HG03378 (cell line): Measurements from ENCODE around the gene JAG1.
"Not testable (repeated sequence)": the region's sequence is repeated elsewhere in the genome, so short reads cannot be mapped to it uniquely, and the experiment has no call there.

Experiments used
- ATAC-seq: cut with Tn5 transposase; IDR thresholded peaks from one replicate; pipeline ENCODE4 v1.9.1; 2021; ENCODE audit warnings: mild to moderate bottlenecking, moderate library complexity; ENCODE audit not compliant: unreplicated experiment

JAG1 gene

GRCh38 chr20:10616212-10616611 is 57.6 kb downstream of the JAG1 start:
- ATAC-seq = no peak

DNA sequence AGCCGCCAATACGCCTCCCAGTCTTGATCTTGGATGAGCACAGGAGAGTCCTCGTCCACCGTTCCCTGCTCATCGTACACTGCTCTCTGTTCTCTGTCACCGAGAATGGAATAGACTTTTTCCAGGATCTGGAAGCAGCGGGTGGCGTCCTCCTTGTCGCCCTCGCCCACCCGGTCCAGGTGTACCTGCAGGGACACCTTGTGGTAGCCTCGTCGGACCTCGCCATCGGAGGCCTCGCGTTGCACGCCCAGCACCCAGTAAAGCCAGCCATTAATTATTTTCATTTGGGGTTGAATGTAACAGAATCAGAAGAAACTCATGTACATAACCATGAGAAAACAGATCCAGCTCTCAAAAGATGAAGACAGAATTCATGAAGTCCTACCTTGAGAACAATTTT is 59.9 kb downstream of the JAG1 start:
- ATAC-seq = no peak

GRCh38 chr20:10613426-10613825 is 60.4 kb downstream of the JAG1 start:
- not testable (repeated sequence) for ATAC-seq

DNA sequence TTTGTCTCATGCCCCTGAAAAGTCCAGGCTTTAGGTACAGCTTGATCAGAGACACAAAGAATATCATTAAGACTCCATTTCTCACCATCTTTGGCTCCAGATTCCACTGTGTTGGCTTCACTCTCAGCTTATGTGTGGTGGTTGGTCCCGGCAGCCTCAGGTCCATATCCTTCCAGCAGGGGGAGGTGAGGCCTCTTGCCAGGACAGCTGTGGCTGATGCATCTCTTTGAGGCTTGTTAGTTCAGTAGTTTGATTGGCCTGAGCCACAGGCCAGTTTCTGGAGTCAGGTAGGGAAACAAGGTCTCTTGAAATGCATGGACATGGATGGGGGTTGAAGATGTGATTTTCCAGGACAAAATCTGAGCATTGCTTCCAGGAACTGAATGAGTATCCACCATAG is 62.4 kb downstream of the JAG1 start:
- peak; percentile 70 for ATAC-seq

- ATAC-seq = no peak
Measured at GRCh38 chr20:10610251-10610650, 63.5 kb downstream of the JAG1 start.

GRCh38 chr20:10609770-10610169 is 64.0 kb downstream of the JAG1 start:
- no peak for ATAC-seq

DNA sequence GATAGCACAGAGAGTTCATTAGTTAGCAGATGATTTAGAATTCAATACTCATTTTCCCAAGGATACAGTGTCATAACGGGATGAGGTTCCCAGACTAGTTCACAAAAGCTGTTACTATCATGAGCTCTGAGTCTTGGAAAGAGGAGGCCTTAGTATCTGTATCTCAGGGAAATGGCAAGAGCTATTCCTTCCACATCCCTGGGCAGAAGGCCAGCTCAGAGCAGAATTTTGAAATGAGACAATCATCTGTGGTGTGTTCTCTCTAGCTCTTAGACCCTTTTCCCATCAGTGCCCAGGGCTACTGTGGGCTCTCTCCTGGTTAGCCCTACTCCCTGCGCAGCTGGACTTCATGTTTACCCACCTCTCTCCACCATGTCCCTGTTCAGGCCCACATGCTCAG is 64.5 kb downstream of the JAG1 start:
- ATAC-seq = no peak

DNA sequence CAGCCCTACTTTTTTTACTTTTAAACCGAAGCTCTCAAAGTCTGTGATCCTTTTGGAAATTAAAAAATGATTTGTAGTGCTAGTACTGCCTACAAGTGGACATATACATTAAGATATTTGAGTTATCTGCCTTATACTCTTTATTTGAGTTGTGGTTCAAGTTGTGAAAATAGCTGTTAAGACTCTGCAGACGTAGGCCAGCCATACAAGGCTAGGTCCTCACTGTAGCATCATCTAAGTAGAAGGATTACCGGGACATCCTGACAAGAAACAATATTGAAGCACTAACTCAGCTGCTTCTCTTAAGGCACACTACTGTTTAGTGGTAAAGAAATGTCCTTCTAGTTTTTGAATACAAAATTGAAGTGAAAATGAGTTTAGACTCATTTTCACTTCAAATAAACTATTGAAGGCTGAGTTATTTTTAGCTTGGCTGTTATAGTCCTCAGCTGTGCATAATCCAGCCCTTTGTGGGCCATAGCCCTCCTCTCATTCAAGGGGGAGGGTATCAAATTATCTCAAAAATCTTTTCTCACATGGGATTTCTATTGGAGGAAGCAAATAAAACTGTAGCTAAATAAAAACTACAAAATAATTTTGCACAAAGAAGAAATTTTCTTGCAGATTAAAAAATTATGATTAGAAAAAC is 68.1 kb downstream of the JAG1 start:
- ATAC-seq = no peak

- ATAC-seq = no peak
Measured at GRCh38 chr20:10604865-10605440, 68.8 kb downstream of the JAG1 start.

DNA sequence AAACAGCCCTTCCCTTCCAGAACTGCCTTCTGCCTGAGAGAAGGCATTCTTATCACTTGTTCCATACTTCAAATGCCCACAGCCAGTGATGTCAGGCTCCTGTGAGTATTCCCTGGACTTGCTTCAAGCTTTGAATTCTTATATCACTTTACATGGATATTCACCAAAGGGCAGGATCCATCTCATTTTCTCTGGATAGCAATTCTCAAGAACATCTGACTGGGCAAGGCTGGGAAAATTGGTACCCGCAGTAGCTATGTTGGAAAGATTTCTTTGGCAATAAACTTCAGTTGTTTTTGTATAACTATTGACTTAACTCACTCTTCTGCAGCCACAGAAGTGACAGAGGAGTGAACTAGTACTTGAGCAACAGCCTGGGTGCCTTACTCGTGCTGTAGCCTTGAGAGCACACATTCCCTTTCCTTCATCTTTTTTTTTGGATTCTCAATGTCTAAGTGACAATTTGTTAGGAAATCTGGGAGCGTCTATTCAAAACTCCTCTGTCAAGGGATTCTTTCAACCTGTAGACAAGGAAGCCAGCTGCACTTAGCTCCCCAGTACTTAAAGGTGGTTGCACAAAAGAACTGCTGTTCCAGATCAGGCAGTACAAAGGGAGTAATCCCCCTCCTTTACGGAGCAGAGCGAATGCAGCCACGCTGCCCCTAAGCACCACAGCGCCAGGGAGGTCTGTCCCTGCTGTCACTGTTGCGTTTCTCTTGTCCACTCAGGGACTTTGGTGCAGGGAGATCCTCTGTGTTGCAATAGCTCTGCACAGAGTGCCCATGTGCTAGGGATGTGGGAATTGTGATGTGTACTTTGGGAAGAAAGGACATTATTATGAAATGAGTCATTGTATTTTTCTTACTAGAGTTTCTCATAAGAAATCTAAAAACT is 69.6 kb downstream of the JAG1 start:
- no peak for ATAC-seq

- ATAC-seq = no peak
Measured at GRCh38 chr20:10603378-10603777, 70.4 kb downstream of the JAG1 start.

GRCh38 chr20:10602221-10602871 is 71.5 kb downstream of the JAG1 start:
- no peak for ATAC-seq

DNA sequence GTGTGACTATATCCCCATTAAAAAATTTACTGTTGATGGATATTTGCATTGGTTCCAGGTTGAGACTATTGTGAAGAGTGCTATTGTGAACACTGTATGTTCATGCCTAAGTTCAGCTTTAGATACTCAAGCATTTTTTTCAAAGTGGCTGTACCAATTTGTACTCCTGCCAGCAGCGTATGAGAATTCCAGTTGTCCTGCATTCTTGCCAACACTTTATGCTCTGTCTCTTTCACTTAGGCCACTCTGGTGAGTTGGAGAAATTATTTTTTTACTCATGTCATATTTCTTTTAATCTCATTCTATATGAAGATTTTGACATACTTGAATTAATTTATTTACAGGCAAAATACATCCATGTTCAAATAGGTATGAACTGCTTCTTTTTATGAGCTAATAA is 76.2 kb downstream of the JAG1 start:
- no peak for ATAC-seq

DNA sequence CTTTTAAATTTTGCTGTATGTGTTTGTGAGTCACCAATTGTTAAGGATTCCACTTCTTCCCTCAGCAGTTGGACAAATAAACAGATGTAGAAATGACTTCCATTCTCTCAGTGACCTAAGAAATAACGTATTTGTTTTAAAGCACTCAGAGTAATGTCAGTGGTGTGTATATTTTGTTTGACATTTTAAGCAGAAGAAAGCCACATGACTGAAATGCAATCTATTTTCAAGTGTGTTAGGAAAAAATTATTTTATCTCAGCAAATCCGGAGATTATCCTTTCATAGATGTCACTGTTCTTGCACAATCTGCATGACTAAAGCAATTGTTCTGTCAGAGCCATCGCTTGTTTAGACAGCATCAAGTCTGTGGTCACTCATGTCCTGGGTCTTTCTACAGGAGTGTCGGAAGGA is 77.1 kb downstream of the JAG1 start:
- ATAC-seq = no peak

GRCh38 chr20:10595985-10596384 is 77.8 kb downstream of the JAG1 start:
- ATAC-seq = no peak

GRCh38 chr20:10595266-10595665 is 78.5 kb downstream of the JAG1 start:
- ATAC-seq = no peak

DNA sequence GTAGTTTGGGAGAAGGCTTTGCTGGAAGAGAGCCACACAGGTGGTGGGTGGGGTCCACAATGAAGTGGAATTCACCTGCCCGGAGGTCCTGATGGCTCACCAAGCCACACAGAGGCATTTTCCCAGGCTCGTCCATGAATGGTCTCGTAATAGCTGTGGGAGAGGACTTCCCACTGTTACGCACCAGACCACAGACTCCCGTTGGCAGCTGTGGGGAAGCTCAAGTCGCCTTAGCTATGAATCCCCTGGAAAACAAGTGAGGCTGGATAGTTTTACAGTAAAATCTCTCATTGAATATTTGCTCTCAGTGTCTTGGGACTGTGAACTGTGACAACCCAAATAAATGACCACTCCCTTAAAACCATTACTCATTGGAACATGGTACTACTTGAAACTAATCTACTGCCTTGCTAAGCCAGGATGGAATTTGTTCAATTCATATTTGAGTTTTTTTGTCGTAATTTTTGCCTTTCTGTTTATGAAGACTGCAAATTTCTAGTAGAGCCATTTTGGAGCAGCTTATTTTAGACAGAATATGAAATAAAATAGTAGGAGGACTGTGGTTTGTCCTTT is 79.4 kb downstream of the JAG1 start:
- ATAC-seq = no peak

- no peak for ATAC-seq
Measured at GRCh38 chr20:10591946-10592521, 81.8 kb downstream of the JAG1 start.

DNA sequence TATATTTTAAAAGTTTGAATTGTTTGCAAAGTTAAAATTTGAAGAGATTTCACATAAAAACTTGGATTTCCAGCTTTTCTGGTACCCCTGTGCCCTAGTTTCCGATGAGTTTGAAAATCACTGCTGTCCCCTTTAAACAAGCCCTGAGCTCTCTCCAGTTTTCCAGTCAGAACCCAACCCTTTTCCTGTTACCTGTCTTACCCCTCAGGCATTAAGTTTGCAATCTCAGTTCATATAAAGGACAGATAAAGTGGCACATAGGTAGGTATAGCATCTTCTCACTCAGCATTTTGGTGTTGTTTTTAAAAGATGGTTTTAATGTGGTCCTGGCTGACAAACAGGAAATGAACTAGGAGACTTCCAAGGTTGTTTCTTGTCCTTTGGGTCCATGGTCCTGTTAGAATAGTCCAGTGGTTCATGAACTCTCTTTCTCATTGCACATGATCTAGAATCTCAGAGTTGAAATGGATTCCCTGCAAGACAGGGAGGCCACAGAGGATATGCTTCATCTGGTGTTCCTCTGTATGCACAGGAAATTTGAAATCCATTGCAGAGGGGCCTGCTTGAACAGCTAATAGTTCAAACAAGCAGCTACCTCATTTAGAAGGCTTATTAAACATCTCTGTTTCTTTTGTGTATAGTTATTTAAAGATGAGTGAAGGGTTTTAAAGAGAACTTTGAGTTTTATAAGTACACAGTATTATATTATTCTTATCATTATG is 82.7 kb downstream of the JAG1 start:
- no peak for ATAC-seq

- ATAC-seq = not testable (repeated sequence)
Measured at GRCh38 chr20:10590446-10590845, 83.4 kb downstream of the JAG1 start.
